Mesenchymal stem cell (in vitro differentiated cells and primary cell): ENCODE results near the gene CDH4.

Source experiments
- DNase-seq: peaks from one replicate; pipeline ENCODE4 v3.0.0-alpha.2; 2013
- H2AFZ ChIP-seq: one replicate; pipeline ENCODE4 v1.6.1; 2013; ENCODE audit warnings: low read depth, mild to moderate bottlenecking, control low read depth, inconsistent platforms, low read length, moderate library complexity
- H2AK5ac ChIP-seq: 2 replicates; pipeline ENCODE4 v1.6.1; 2013; ENCODE audit warnings: low read length, moderate library complexity, mild to moderate bottlenecking, inconsistent platforms; ENCODE audit not compliant: severe bottlenecking
- H2BK120ac ChIP-seq: one replicate; pipeline ENCODE4 v1.6.1; 2013; ENCODE audit warnings: low read depth, mild to moderate bottlenecking, inconsistent platforms, low read length, moderate library complexity
- H2BK12ac ChIP-seq, 2 experiments: one replicate each; pipeline ENCODE4 v1.6.1; 2013; ENCODE audit warnings: inconsistent platforms in 2 of 2, low read length in 2 of 2, mild to moderate bottlenecking in 2 of 2, moderate library complexity in 2 of 2, control low read depth in 1 of 2
- H2BK15ac ChIP-seq: one replicate; pipeline ENCODE4 v1.6.1; 2013; ENCODE audit warnings: mild to moderate bottlenecking, low read depth, inconsistent platforms; ENCODE audit not compliant: poor library complexity, severe bottlenecking
- H2BK5ac ChIP-seq: 2 replicates; pipeline ENCODE4 v1.6.1; 2013; ENCODE audit warnings: low read depth, mild to moderate bottlenecking, low read length, control low read depth, inconsistent platforms; ENCODE audit not compliant: poor library complexity, severe bottlenecking
- H3K14ac ChIP-seq, 2 experiments: one replicate each; pipeline ENCODE4 v1.6.1; 2013; ENCODE audit warnings: inconsistent platforms in 2 of 2, low read length in 2 of 2, control low read depth in 1 of 2, mild to moderate bottlenecking in 1 of 2, moderate library complexity in 1 of 2
- H3K18ac ChIP-seq, 2 experiments: one replicate each; pipeline ENCODE4 v1.6.1; 2013; ENCODE audit warnings: inconsistent platforms in 2 of 2, low read length in 2 of 2, control low read depth in 1 of 2, low read depth in 1 of 2, mild to moderate bottlenecking in 1 of 2
- H3K23ac ChIP-seq, 2 experiments: one replicate each; pipeline ENCODE4 v1.6.1; 2013; ENCODE audit warnings: inconsistent platforms in 2 of 2, low read length in 2 of 2, mild to moderate bottlenecking in 2 of 2, moderate library complexity in 2 of 2, control low read depth in 1 of 2
- H3K27ac ChIP-seq: 2 replicates; pipeline ENCODE4 v1.5.1; 2013; ENCODE audit warnings: mild to moderate bottlenecking, moderate library complexity, low read length, control low read depth, inconsistent platforms; ENCODE audit not compliant: poor library complexity, severe bottlenecking
- H3K27me3 ChIP-seq, 2 experiments: 2 replicates each; pipeline versions ENCODE4 v1.6.1 to v1.7.0; 2013; ENCODE audit warnings: low read length in 2 of 2, mild to moderate bottlenecking in 2 of 2, moderate library complexity in 2 of 2, control low read depth in 1 of 2, inconsistent platforms in 1 of 2; ENCODE audit not compliant: control insufficient read depth in 1 of 2, insufficient read depth in 1 of 2
- H3K36me3 ChIP-seq, 2 experiments: 2 replicates each; pipeline versions ENCODE4 v1.6.1 to v1.7.0; 2013; ENCODE audit warnings: low read length in 2 of 2, control low read depth in 1 of 2, inconsistent platforms in 1 of 2, low read depth in 1 of 2, mild to moderate bottlenecking in 1 of 2; ENCODE audit not compliant: insufficient read depth in 2 of 2, control insufficient read depth in 1 of 2
- H3K4ac ChIP-seq, 2 experiments: one replicate each; pipeline ENCODE4 v1.6.1; 2013; ENCODE audit warnings: inconsistent platforms in 2 of 2, low read length in 2 of 2, mild to moderate bottlenecking in 2 of 2, moderate library complexity in 2 of 2, control low read depth in 1 of 2, low read depth in 1 of 2
- H3K4me1 ChIP-seq: 2 replicates; pipeline ENCODE4 v1.6.1; 2013; ENCODE audit warnings: low read depth, low read length, control low read depth; ENCODE audit not compliant: control insufficient read depth, insufficient read depth
- H3K4me2 ChIP-seq: 2 replicates; pipeline ENCODE4 v1.6.1; 2013; ENCODE audit warnings: low read length, mild to moderate bottlenecking, inconsistent platforms; ENCODE audit not compliant: poor library complexity, severe bottlenecking
- H3K4me3 ChIP-seq, 2 experiments: 2 replicates each; pipeline versions ENCODE4 v1.5.1 to v1.7.0; 2013; ENCODE audit warnings: low read length in 2 of 2, mild to moderate bottlenecking in 2 of 2, control low read depth in 1 of 2, low read depth in 1 of 2; ENCODE audit not compliant: insufficient read depth in 1 of 2
- H3K79me1 ChIP-seq: replicated peaks from 2 replicates; pipeline ENCODE4 v1.6.1; 2013; ENCODE audit warnings: mild to moderate bottlenecking, control low read depth, low read length, inconsistent platforms; ENCODE audit not compliant: poor library complexity, severe bottlenecking
- H3K9ac ChIP-seq: 2 replicates; pipeline ENCODE4 v1.7.0; 2013; ENCODE audit warnings: mild to moderate bottlenecking, low read length, moderate library complexity
- H3K9me3 ChIP-seq: 2 replicates; pipeline ENCODE4 v1.7.0; 2013; ENCODE audit warnings: mild to moderate bottlenecking, low read length; ENCODE audit not compliant: control insufficient read depth
- H4K8ac ChIP-seq: one replicate; pipeline ENCODE4 v1.6.1; 2013; ENCODE audit warnings: inconsistent platforms, mild to moderate bottlenecking, low read length, moderate library complexity
- H4K91ac ChIP-seq: one replicate; pipeline ENCODE4 v1.6.1; 2013; ENCODE audit warnings: mild to moderate bottlenecking, low read length, inconsistent platforms
- WGBS: methylation state at CpG from one replicate; pipeline ENCODE4 v1.1.7; 2013; ENCODE audit warnings: mixed read lengths; 5-methylcytosine and 5-hydroxymethylcytosine counted together

The CDH4 gene

GRCh38 chr20:61755971-61756845 lies 504.1 kb downstream of the CDH4 start:
- no peak overlapping the region for H2AK5ac ChIP-seq
- H3K27me3 ChIP-seq = peaks cover 6 to 11% of the 10 kb centered on the region in 2 experiments
- no peak overlapping the region for H2BK12ac ChIP-seq
- H3K14ac ChIP-seq = no peak overlapping the region
- no peaks in the 10 kb centered on the region for H3K9me3 ChIP-seq
- no peak overlapping the region for H3K18ac ChIP-seq
- WGBS = 88% methylated on average over 13 of the region's 15 CpGs
- H3K4me3 ChIP-seq = no peak overlapping the region
- H2BK15ac ChIP-seq = no peak overlapping the region
- peaks cover 31% of the 10 kb centered on the region for H3K4me1 ChIP-seq
- no peak for DNase-seq
- no peak overlapping the region for H3K9ac ChIP-seq
- H2AFZ ChIP-seq = no peak overlapping the region
- H3K4ac ChIP-seq = no peak overlapping the region
- no peak overlapping the region for H3K23ac ChIP-seq
- H3K4me2 ChIP-seq = no peak overlapping the region
- no peaks in the 10 kb centered on the region for H3K79me1 ChIP-seq
- no peak overlapping the region for H4K91ac ChIP-seq
- H3K36me3 ChIP-seq = peaks cover 0 to 4% of the 10 kb centered on the region in 2 experiments
- H3K27ac ChIP-seq = no peak overlapping the region
- H4K8ac ChIP-seq = no peak overlapping the region
- H2BK120ac ChIP-seq = no peak overlapping the region
- H2BK5ac ChIP-seq = no peak overlapping the region

- Histone ChIP-seq H2BK15ac (no peak overlapping the region), H3K4ac (no peak overlapping the region), H4K91ac (no peak overlapping the region), H2AFZ (no peak overlapping the region), H3K9ac (no peak overlapping the region), H3K23ac (no peak overlapping the region), H3K27me3 (peaks cover 12 to 15% of the 10 kb centered on the region in 2 experiments), H3K9me3 (no peaks in the 10 kb centered on the region), H2BK5ac (no peak overlapping the region), H3K79me1 (no peaks in the 10 kb centered on the region), H2AK5ac (no peak overlapping the region), H2BK12ac (no peak overlapping the region), H3K14ac (no peak overlapping the region), H2BK120ac (no peak overlapping the region), H3K4me3 (no peak overlapping the region), H3K18ac (no peak overlapping the region), H4K8ac (no peak overlapping the region), H3K36me3 (peaks cover 0 to 4% of the 10 kb centered on the region in 2 experiments), H3K4me1 (peaks cover 35% of the 10 kb centered on the region), H3K4me2 (no peak overlapping the region), H3K27ac (no peak overlapping the region)
- WGBS = 87% methylated on average over 18 of the region's 18 CpGs
- DNase-seq = no peak
Measured at GRCh38 chr20:61756966-61757677, 505.1 kb downstream of the CDH4 start.

GRCh38 chr20:61757678-61758563 lies 505.9 kb downstream of the CDH4 start:
- Histone ChIP-seq H3K36me3 (peaks cover 0 to 4% of the 10 kb centered on the region in 2 experiments), H2BK15ac (no peak overlapping the region), H3K18ac (peak overlapping the region in 1 of 2 experiments; percentile 21), H3K4me1 (peaks cover 32% of the 10 kb centered on the region), H2AK5ac (no peak overlapping the region), H3K27ac (no peak overlapping the region), H3K27me3 (peaks cover 12 to 20% of the 10 kb centered on the region in 2 experiments), H4K8ac (no peak overlapping the region), H2BK120ac (no peak overlapping the region), H3K4me3 (no peak overlapping the region), H2AFZ (no peak overlapping the region), H2BK12ac (no peak overlapping the region), H4K91ac (no peak overlapping the region), H3K14ac (peak overlapping the region in 1 of 2 experiments; percentile 9), H3K9me3 (no peaks in the 10 kb centered on the region), H2BK5ac (no peak overlapping the region), H3K9ac (no peak overlapping the region), H3K4ac (no peak overlapping the region), H3K4me2 (no peak overlapping the region), H3K79me1 (no peaks in the 10 kb centered on the region), H3K23ac (no peak overlapping the region)
- WGBS = 83% methylated on average over 25 of the region's 25 CpGs
- peak; percentile 78 for DNase-seq
